Measurements from ENCODE around the gene CARHSP1.
"Not testable (repeated sequence)": the region's sequence is repeated elsewhere in the genome, so short reads cannot be mapped to it uniquely, and the experiment has no call there.

The CARHSP1 gene
- long read RNA-seq, transcript CARHSP1-201 (4 exons, 746 nt) = major isoform, 8 of 19 reads
- long read RNA-seq, partial matches to known transcripts = 1 of 19 reads
- long read RNA-seq, other reads (novel, unspliced or antisense) = 8 of 19 reads

DNA sequence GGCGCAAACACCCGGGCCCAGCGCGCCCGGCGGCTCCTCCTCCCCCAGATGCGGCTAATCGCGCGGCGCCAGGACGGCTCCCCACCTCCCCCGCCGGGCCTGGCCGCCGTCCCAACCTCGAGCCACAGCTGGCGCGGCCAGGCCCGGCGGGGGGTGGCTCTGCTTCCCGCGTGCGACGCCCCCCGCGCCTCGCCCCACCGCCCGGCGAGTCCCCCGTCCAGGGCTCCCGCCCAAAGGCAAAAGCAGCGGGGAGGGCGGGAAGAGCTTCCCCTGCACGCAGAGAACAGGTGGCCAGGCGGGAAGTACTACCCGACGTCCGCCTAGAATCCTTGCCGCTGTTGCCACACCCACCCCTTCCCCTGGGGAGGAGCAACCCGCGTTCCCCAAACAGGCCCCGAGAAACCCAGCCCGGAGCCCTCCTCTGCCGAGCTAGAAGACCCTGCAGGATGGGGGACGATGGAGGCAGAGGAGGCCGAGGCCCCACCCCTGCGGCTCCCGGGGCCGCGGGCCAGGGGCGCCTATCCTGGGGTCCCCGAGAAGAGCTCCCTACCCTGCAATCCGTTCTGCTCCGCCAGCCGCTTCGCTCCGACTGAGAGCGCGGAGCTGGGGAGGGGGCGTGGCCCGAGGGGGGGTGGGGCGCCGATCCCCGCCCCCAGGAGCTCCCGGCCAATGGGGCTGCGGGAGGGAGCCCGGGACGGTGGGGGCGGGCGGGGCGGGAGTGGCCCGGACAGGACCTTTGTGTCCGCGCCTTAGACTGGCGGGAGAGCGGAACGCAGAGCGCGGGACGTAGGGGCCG is at the start of gene CARHSP1:
TSS of gene CARHSP1 (minus strand) at position 591 of the 796 bp plus-strand sequence. CDS start 9,678 bp downstream, outside the sequence.
- TF ChIP-seq SPI1 (IDR thresholded peaks at IDR 0.05; ENCODE audit: borderline replicate concordance, low read depth) (peak; percentile 54; the same call in 1 of the 2 replicates), POLR2AphosphoS5 (IDR thresholded peaks at IDR 0.05; ENCODE audit: low read depth) (peak; percentile 40; the same call in 1 of the 2 replicates)
- TF ChIP-seq, protein P1, sequence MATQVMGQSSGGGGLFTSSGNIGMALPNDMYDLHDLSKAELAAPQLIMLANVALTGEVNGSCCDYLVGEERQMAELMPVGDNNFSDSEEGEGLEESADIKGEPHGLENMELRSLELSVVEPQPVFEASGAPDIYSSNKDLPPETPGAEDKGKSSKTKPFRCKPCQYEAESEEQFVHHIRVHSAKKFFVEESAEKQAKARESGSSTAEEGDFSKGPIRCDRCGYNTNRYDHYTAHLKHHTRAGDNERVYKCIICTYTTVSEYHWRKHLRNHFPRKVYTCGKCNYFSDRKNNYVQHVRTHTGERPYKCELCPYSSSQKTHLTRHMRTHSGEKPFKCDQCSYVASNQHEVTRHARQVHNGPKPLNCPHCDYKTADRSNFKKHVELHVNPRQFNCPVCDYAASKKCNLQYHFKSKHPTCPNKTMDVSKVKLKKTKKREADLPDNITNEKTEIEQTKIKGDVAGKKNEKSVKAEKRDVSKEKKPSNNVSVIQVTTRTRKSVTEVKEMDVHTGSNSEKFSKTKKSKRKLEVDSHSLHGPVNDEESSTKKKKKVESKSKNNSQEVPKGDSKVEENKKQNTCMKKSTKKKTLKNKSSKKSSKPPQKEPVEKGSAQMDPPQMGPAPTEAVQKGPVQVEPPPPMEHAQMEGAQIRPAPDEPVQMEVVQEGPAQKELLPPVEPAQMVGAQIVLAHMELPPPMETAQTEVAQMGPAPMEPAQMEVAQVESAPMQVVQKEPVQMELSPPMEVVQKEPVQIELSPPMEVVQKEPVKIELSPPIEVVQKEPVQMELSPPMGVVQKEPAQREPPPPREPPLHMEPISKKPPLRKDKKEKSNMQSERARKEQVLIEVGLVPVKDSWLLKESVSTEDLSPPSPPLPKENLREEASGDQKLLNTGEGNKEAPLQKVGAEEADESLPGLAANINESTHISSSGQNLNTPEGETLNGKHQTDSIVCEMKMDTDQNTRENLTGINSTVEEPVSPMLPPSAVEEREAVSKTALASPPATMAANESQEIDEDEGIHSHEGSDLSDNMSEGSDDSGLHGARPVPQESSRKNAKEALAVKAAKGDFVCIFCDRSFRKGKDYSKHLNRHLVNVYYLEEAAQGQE (IDR thresholded peaks at IDR 0.05; ENCODE audit: insufficient replicate concordance, low read depth) = no peak
- peak; percentile 88 to 95 for DNase-seq (ENCODE audit: low read depth in 1 of 2, low spot score in 1 of 2)
- Histone ChIP-seq H3K4me3 (replicated peaks; ENCODE audit: insufficient read depth, low read length) (peak within 1 kb of the TSS; percentile 69), H3K27ac (replicated peaks) (peak within 1 kb of the TSS; percentile 87), H3K27me3 (ENCODE audit: insufficient read depth, poor library complexity, severe bottlenecking) (no peaks in the 10 kb centered on the region)

DNA sequence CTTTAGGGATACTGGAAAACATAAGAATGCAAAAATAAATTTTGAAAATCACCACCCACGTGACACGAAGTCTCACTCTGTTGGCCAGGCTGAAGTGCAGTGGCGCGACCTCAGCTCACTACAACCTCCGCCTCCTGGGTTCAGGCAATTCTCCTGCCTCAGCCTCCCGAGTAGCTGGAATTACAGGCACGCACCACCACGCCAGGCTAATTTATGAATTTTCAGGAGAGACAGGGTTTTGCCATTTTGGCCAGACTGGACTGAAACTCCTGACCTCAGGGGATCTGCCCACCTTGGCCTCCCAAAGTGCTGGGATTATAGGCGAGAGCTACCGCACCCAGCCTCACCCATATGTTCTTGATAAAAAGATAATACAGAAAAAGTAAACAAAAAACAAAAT is 48.5 kb upstream of the CARHSP1 start:
- H3K27me3 ChIP-seq (ENCODE audit: insufficient read depth, poor library complexity, severe bottlenecking); H3K27ac ChIP-seq (replicated peaks); DNase-seq (ENCODE audit: low read depth in 1 of 2, low spot score in 1 of 2); H3K4me3 ChIP-seq (replicated peaks; ENCODE audit: insufficient read depth, low read length): not testable (repeated sequence)

DNA sequence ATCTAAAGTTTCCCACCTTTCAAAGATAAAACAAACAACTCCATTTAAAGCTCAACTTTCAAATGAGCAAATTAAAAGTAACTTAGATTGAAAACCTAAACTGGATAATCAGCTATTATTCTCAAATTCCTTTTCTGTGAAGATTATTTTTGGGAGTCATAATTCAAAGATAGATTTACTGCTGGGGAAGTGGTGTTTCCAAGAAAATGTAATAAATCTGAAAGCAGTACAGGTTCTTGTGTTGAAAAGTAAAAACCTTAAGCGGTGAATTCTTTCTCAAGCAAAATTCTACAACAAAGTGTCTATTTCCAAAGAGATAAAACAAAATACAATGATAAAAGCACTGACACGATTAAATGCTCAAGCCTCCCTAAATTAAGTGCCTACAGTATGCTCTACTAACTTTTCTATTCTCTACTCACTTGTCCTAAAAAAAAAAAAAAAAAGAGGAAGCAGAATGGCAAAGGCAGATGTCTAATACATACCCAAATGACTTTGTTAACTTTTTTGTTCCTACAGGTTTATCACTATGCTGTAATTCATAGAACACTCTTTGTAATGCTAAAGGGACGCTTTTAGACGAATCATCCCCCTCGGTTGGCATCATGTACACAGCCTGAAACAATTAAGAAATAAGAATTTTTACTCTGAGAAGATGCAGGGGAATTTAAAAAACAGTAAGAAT is 47.9 kb upstream of the CARHSP1 start:
- Histone ChIP-seq H3K27ac (replicated peaks) (no peak overlapping the region), H3K27me3 (ENCODE audit: insufficient read depth, poor library complexity, severe bottlenecking) (no peaks in the 10 kb centered on the region), H3K4me3 (replicated peaks; ENCODE audit: insufficient read depth, low read length) (no peak overlapping the region)
- TF ChIP-seq SPI1 (IDR thresholded peaks at IDR 0.05; ENCODE audit: borderline replicate concordance, low read depth) = peak; percentile 25; the same call in 1 of the 2 replicates
- no peak for TF ChIP-seq GABPA (IDR thresholded peaks at IDR 0.05; ENCODE audit: low read depth)
- DNase-seq (ENCODE audit: low read depth in 1 of 2, low spot score in 1 of 2) = no peak

DNA sequence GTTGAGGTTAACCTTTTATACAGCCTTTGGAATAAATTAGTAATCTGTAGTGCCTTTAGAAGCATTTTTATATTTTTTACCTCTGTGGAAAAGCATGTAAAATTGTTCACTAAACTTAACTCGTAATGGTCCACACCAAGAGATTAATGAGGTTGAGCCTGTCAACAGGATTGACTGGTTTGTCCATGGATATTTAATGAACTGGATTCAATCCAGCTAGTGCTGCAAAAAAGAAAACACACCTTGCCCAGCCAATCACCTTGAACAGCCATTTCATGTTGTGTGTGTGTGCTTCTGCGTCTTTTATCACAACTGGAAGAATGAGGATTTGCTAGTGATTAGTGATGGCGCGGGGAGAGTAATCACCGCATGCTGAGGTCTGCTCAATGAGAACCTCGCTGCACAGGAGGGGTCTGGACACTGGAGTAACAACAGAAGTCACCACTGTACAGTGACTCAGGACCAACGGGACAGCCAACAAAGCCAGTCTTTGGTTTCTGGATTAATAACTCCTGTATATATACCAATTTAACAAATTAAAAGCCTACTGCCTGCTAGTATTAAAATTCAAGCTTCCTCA is 47.0 kb upstream of the CARHSP1 start:
- TF ChIP-seq, protein P2, sequence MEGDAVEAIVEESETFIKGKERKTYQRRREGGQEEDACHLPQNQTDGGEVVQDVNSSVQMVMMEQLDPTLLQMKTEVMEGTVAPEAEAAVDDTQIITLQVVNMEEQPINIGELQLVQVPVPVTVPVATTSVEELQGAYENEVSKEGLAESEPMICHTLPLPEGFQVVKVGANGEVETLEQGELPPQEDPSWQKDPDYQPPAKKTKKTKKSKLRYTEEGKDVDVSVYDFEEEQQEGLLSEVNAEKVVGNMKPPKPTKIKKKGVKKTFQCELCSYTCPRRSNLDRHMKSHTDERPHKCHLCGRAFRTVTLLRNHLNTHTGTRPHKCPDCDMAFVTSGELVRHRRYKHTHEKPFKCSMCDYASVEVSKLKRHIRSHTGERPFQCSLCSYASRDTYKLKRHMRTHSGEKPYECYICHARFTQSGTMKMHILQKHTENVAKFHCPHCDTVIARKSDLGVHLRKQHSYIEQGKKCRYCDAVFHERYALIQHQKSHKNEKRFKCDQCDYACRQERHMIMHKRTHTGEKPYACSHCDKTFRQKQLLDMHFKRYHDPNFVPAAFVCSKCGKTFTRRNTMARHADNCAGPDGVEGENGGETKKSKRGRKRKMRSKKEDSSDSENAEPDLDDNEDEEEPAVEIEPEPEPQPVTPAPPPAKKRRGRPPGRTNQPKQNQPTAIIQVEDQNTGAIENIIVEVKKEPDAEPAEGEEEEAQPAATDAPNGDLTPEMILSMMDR (IDR thresholded peaks at IDR 0.05; ENCODE audit: insufficient read depth, low read length) = no peak
- TF ChIP-seq, protein P1 (IDR thresholded peaks at IDR 0.05; ENCODE audit: insufficient replicate concordance, low read depth) = no peak
- no peak for TF ChIP-seq GABPA (IDR thresholded peaks at IDR 0.05; ENCODE audit: low read depth)
- no peak for TF ChIP-seq SPI1 (IDR thresholded peaks at IDR 0.05; ENCODE audit: borderline replicate concordance, low read depth)
- Histone ChIP-seq H3K27me3 (ENCODE audit: insufficient read depth, poor library complexity, severe bottlenecking) (no peaks in the 10 kb centered on the region), H3K4me3 (replicated peaks; ENCODE audit: insufficient read depth, low read length) (no peak overlapping the region), H3K27ac (replicated peaks) (no peak overlapping the region)
- no peak for DNase-seq (ENCODE audit: low read depth in 1 of 2, low spot score in 1 of 2)

DNA sequence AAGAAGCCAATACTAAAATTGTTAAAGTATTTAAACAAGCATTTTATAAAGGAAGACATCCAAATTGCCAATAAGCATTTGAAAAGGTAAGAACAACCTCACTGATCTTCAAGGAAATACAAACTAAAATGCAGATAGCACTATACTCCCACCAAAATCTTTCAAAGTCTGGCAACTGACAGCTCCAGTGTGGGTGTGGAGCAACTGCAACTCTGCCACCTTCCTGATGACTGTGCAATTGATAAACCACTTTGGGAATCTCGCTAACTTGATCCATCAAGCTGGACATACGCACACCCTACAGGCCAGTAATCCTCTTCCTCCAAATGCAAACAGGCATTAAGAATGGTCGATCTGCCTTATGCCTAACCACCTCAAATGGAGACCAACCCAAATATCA is 45.3 kb upstream of the CARHSP1 start:
- TF ChIP-seq SPI1 (IDR thresholded peaks at IDR 0.05; ENCODE audit: borderline replicate concordance, low read depth) = no peak
- TF ChIP-seq, protein P1 (IDR thresholded peaks at IDR 0.05; ENCODE audit: insufficient replicate concordance, low read depth) = no peak
- TF ChIP-seq, protein P2 (IDR thresholded peaks at IDR 0.05; ENCODE audit: insufficient read depth, low read length) = no peak
- TF ChIP-seq POLR2AphosphoS5 (IDR thresholded peaks at IDR 0.05; ENCODE audit: low read depth) = no peak
- TF ChIP-seq GABPA (IDR thresholded peaks at IDR 0.05; ENCODE audit: low read depth) = no peak
- no peak for DNase-seq (ENCODE audit: low read depth in 1 of 2, low spot score in 1 of 2)
- H3K27me3 ChIP-seq (ENCODE audit: insufficient read depth, poor library complexity, severe bottlenecking) = no peaks in the 10 kb centered on the region
- no peak overlapping the region for H3K27ac ChIP-seq (replicated peaks)
- H3K4me3 ChIP-seq (replicated peaks; ENCODE audit: insufficient read depth, low read length) = no peak overlapping the region

Measured in HL-60 (cell line).